SK-N-SH treated with all-trans-retinoic acid at 6 μM for 48 hours (cell line): Measurements from ENCODE around the gene KEAP1.
"Not testable (repeated sequence)": the region's sequence is repeated elsewhere in the genome, so short reads cannot be mapped to it uniquely, and the experiment has no call there.

Experiments used
- ATAC-seq: fragments of 200-7000 bp; cut with Tn5 transposase; 3 replicates; pipeline ENCODE4 v1.9.1; 2020; ENCODE audit warnings: mild to moderate bottlenecking, moderate library complexity
- CSDC2 ChIP-seq: fragments of 250-450 bp; sonication (Bioruptor Pico); IDR thresholded peaks from 2 replicates; pipeline ENCODE4 v1.5.0; 2020; ENCODE audit warnings: mild to moderate bottlenecking, moderate library complexity
- CSRNP3 ChIP-seq: fragments of 250-450 bp; sonication (Bioruptor Pico); IDR thresholded peaks from 2 replicates; pipeline ENCODE4 v1.5.1; 2021; ENCODE audit warnings: mild to moderate bottlenecking, moderate library complexity
- ESRRG ChIP-seq: fragments of 250-450 bp; sonication (Bioruptor Pico); IDR thresholded peaks from 2 replicates; pipeline ENCODE4 v1.6.1; 2021; ENCODE audit warnings: mild to moderate bottlenecking
- GLIS3 ChIP-seq: fragments of 250-450 bp; sonication (Bioruptor Pico); IDR thresholded peaks from 2 replicates; pipeline ENCODE4 v1.5.0; 2020; ENCODE audit warnings: mild to moderate bottlenecking, moderate library complexity
- ISL1 ChIP-seq: fragments of 250-450 bp; sonication (Bioruptor Pico); IDR thresholded peaks from 2 replicates; pipeline ENCODE4 v2.1.2; 2022; ENCODE audit warnings: mild to moderate bottlenecking, moderate library complexity
- OSR1 ChIP-seq: fragments of 250-450 bp; sonication (Bioruptor Pico); IDR thresholded peaks from 2 replicates; pipeline ENCODE4 v1.8.0; 2022; ENCODE audit warnings: moderate library complexity, mild to moderate bottlenecking, inconsistent platforms
- PATZ1 ChIP-seq: fragments of 250-450 bp; sonication (Bioruptor Pico); IDR thresholded peaks from 2 replicates; pipeline ENCODE4 v1.8.0; 2020; ENCODE audit warnings: mild to moderate bottlenecking, moderate library complexity, borderline replicate concordance
- POU6F1 ChIP-seq: fragments of 250-450 bp; sonication (Bioruptor Pico); IDR thresholded peaks from 2 replicates; pipeline ENCODE4 v1.8.0; 2021; ENCODE audit warnings: low read depth, mild to moderate bottlenecking, moderate library complexity, borderline replicate concordance
- PPARA ChIP-seq: fragments of 250-450 bp; sonication (Bioruptor Pico); IDR thresholded peaks from 2 replicates; pipeline ENCODE4 v1.5.0; 2020; ENCODE audit warnings: mild to moderate bottlenecking, borderline replicate concordance
- RARB ChIP-seq: fragments of 250-450 bp; sonication (Bioruptor Pico); IDR thresholded peaks from 2 replicates; pipeline ENCODE4 v1.8.0; 2021; ENCODE audit warnings: mild to moderate bottlenecking, moderate library complexity
- SNAI2 ChIP-seq: fragments of 250-450 bp; sonication (Bioruptor Pico); IDR thresholded peaks from 2 replicates; pipeline ENCODE4 v1.5.0; 2020; ENCODE audit warnings: mild to moderate bottlenecking, moderate library complexity
- TOX ChIP-seq: fragments of 250-450 bp; sonication (Bioruptor Pico); IDR thresholded peaks from 2 replicates; pipeline ENCODE4 v1.8.0; 2021; ENCODE audit warnings: mild to moderate bottlenecking, moderate library complexity, borderline replicate concordance
- TSHZ2 ChIP-seq: fragments of 250-450 bp; sonication (Bioruptor Pico); IDR thresholded peaks from 2 replicates; pipeline ENCODE4 v1.5.0; 2020; ENCODE audit warnings: mild to moderate bottlenecking, moderate library complexity
- ZC3H10 ChIP-seq: fragments of 250-450 bp; sonication (Bioruptor Pico); IDR thresholded peaks from 2 replicates; pipeline ENCODE4 v1.5.1; 2021; ENCODE audit warnings: mild to moderate bottlenecking, moderate library complexity
- ZFP30 ChIP-seq: fragments of 450-650 bp; formaldehyde crosslinking; IDR thresholded peaks from 2 replicates; pipeline ENCODE4 v1.5.0; 2022; ENCODE audit warnings: mild to moderate bottlenecking, moderate library complexity
- ZNF565 ChIP-seq: fragments of 450-650 bp; formaldehyde crosslinking; conservative IDR thresholded peaks from 2 replicates; pipeline ENCODE4 v1.5.0; 2020; ENCODE audit warnings: low read depth, mild to moderate bottlenecking, moderate library complexity
- ZNF70 ChIP-seq: fragments of 450-650 bp; formaldehyde crosslinking; IDR thresholded peaks from 2 replicates; pipeline ENCODE4 v1.5.0; 2020; ENCODE audit warnings: mild to moderate bottlenecking, moderate library complexity

The KEAP1 gene

GRCh38 chr19:10533646-10534386, 30.7 kb upstream of the KEAP1 start:
- peak; percentile 87 for ATAC-seq
- TF ChIP-seq ISL1 (CRISPR knock-in tag) (peak; percentile 36; the same call in 1 of the 2 replicates), TOX (CRISPR knock-in tag) (no peak)

- ATAC-seq, result no peak
- TF ChIP-seq GLIS3 (CRISPR knock-in tag), result no peak
- TF ChIP-seq RARB (CRISPR knock-in tag), result no peak
- no peak for TF ChIP-seq ZC3H10 (CRISPR knock-in tag)
- TF ChIP-seq CSRNP3 (CRISPR knock-in tag), result no peak
- no peak for TF ChIP-seq PPARA (CRISPR knock-in tag)
- no peak for TF ChIP-seq ESRRG (CRISPR knock-in tag)
- TF ChIP-seq PATZ1 (CRISPR knock-in tag), result no peak
- TF ChIP-seq ISL1 (CRISPR knock-in tag), result no peak
- no peak for TF ChIP-seq TSHZ2 (CRISPR knock-in tag)
- no peak for TF ChIP-seq ZFP30 (CRISPR knock-in tag)
- TF ChIP-seq ZNF70 (CRISPR knock-in tag), result no peak
Measured at GRCh38 chr19:10532457-10532856, 29.3 kb upstream of the KEAP1 start.

GRCh38 chr19:10526887-10527286, 23.7 kb upstream of the KEAP1 start:
- ATAC-seq, result not testable (repeated sequence)

- ATAC-seq, result no peak
- TF ChIP-seq CSDC2 (CRISPR knock-in tag), result no peak
- TF ChIP-seq ESRRG (CRISPR knock-in tag), result no peak
- TF ChIP-seq PATZ1 (CRISPR knock-in tag), result no peak
- TF ChIP-seq SNAI2 (CRISPR knock-in tag), result no peak
- no peak for TF ChIP-seq POU6F1 (CRISPR knock-in tag)
- TF ChIP-seq ZNF565 (CRISPR knock-in tag), result no peak
- TF ChIP-seq ISL1 (CRISPR knock-in tag), result no peak
- no peak for TF ChIP-seq OSR1 (CRISPR knock-in tag)
- no peak for TF ChIP-seq ZC3H10 (CRISPR knock-in tag)
Measured at GRCh38 chr19:10525636-10526035, 22.5 kb upstream of the KEAP1 start.
